Smooth muscle cell (in vitro differentiated cells): Measurements from ENCODE around the gene HSD17B12. TPM values are rescaled to one million over a fixed set of nuclear protein-coding genes. Genes with fewer than 3 reads are reported as not detected.

Source experiments
- DNase-seq: peaks from one replicate; lab custom pipeline; 2025; ENCODE audit not compliant: unreplicated experiment; lab: John Stamatoyannopoulos, UW
- H2AFZ ChIP-seq: fragments of 200-600 bp; sonication (generic); 2 replicates; pipeline ENCODE4 v1.6.0; 2016; ENCODE audit warnings: antibody characterized with exemption, low read depth, mild to moderate bottlenecking
- H3F3A ChIP-seq: fragments of 200-600 bp; sonication (generic); 2 replicates; pipeline ENCODE4 v1.6.0; 2017; ENCODE audit warnings: antibody characterized with exemption, low read depth
- H3K27ac ChIP-seq: fragments of 200-600 bp; sonication (generic); 2 replicates; pipeline ENCODE4 v1.5.1; 2016; ENCODE audit warnings: low read depth, mild to moderate bottlenecking
- H3K27me3 ChIP-seq: fragments of 200-600 bp; sonication (generic); 2 replicates; pipeline ENCODE4 v1.6.1; 2016; ENCODE audit warnings: low read depth, mild to moderate bottlenecking
- H3K36me3 ChIP-seq: fragments of 200-600 bp; sonication (generic); 2 replicates; pipeline ENCODE4 v1.5.1; 2016; ENCODE audit warnings: low read depth
- H3K4me1 ChIP-seq: fragments of 200-600 bp; sonication (generic); 2 replicates; pipeline ENCODE4 v1.5.1; 2016; ENCODE audit warnings: low read depth
- H3K4me2 ChIP-seq: fragments of 200-600 bp; sonication (generic); 2 replicates; pipeline ENCODE4 v1.6.0; 2016; ENCODE audit warnings: mild to moderate bottlenecking
- H3K4me3 ChIP-seq: fragments of 200-600 bp; sonication (generic); 2 replicates; pipeline ENCODE4 v1.5.1; 2016; ENCODE audit warnings: mild to moderate bottlenecking
- H3K79me2 ChIP-seq: fragments of 200-600 bp; sonication (generic); 2 replicates; pipeline ENCODE4 v1.6.0; 2016; ENCODE audit warnings: low read depth, mild to moderate bottlenecking
- H3K9ac ChIP-seq: fragments of 200-600 bp; sonication (generic); 2 replicates; pipeline ENCODE4 v1.6.0; 2016; ENCODE audit warnings: low read depth
- H3K9me3 ChIP-seq: fragments of 200-600 bp; sonication (generic); replicated peaks from 2 replicates; pipeline ENCODE4 v1.5.1; 2016; ENCODE audit warnings: low read depth
- H4K20me1 ChIP-seq: fragments of 200-600 bp; sonication (generic); 2 replicates; pipeline ENCODE4 v1.6.0; 2016; ENCODE audit warnings: low read depth
- WGBS: methylation state at CpG from one replicate; pipeline ENCODE4 v1.1.7; 2016; ENCODE audit warnings: low lambda C conversion rate; 5-methylcytosine and 5-hydroxymethylcytosine counted together
- polyA plus RNA-seq: library from polyadenylated mRNA; unstranded; fragments of >200 nt; fragmentation: Nextera tagmentation; extraction: Ambion mirVana; gene quantifications from 2 replicates; pipeline ENCODE4 v1.2.1, GENCODE V29; 2016
- total RNA-seq: library from RNA; depleted of rRNA; stranded (reverse); fragments of >200 nt; gene quantifications from 2 replicates; pipeline ENCODE4 v1.2.3, GENCODE V29; 2014
- TF ChIP-seq, protein P1 (sequence below): fragments of 200-600 bp; sonication (generic); IDR thresholded peaks from 2 replicates; pipeline ENCODE4 v1.5.1; 2017; ENCODE audit warnings: borderline replicate concordance, mild to moderate bottlenecking, antibody characterized with exemption; ENCODE audit not compliant: insufficient read depth, poor library complexity, severe bottlenecking

Gene HSD17B12
- total and polyA plus RNA-seq, 2 experiments from 2014 or later, result 74.8 to 111 TPM

GRCh38 chr11:43718373-43718772 is 37.8 kb downstream of the HSD17B12 start:
- H3K4me2 ChIP-seq, result no peak overlapping the region
- no peaks in the 10 kb centered on the region for H3K4me1 ChIP-seq
- H3K36me3 ChIP-seq, result no peaks in the 10 kb centered on the region
- no peak overlapping the region for H3K4me3 ChIP-seq
- peaks cover 34% of the 10 kb centered on the region for H4K20me1 ChIP-seq
- DNase-seq, result no peak
- H2AFZ ChIP-seq, result no peak overlapping the region
- H3K27me3 ChIP-seq, result no peaks in the 10 kb centered on the region
- TF ChIP-seq, protein P1, sequence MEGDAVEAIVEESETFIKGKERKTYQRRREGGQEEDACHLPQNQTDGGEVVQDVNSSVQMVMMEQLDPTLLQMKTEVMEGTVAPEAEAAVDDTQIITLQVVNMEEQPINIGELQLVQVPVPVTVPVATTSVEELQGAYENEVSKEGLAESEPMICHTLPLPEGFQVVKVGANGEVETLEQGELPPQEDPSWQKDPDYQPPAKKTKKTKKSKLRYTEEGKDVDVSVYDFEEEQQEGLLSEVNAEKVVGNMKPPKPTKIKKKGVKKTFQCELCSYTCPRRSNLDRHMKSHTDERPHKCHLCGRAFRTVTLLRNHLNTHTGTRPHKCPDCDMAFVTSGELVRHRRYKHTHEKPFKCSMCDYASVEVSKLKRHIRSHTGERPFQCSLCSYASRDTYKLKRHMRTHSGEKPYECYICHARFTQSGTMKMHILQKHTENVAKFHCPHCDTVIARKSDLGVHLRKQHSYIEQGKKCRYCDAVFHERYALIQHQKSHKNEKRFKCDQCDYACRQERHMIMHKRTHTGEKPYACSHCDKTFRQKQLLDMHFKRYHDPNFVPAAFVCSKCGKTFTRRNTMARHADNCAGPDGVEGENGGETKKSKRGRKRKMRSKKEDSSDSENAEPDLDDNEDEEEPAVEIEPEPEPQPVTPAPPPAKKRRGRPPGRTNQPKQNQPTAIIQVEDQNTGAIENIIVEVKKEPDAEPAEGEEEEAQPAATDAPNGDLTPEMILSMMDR, result no peak
- H3K9me3 ChIP-seq, result no peaks in the 10 kb centered on the region
- H3K27ac ChIP-seq, result no peak overlapping the region
- 100% methylated on average over 1 of the region's 1 CpG for WGBS
- no peaks in the 10 kb centered on the region for H3F3A ChIP-seq
- no peak overlapping the region for H3K9ac ChIP-seq
- peaks cover 60% of the 10 kb centered on the region for H3K79me2 ChIP-seq

DNA sequence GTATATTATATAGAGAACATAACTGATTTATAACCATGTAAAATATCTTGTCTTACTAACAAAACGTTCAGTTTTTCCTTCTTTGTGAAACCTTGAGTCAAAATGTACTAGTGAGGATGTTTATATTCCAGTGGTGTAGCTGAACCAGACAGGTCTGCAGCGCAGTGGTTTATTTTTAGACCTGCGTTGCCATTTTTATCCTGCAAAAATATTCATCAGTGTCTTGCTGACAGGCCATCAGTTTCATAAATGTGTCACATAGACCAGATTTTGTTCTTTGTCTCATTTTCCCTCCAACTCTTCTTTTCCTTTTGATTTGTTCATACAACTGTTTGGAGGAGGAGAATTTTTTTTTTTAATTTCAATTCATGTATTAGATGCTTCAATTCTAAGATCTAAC is 43.1 kb downstream of the HSD17B12 start:
- DNase-seq, result no peak
- Histone ChIP-seq H3F3A (no peaks in the 10 kb centered on the region), H3K27me3 (no peaks in the 10 kb centered on the region), H3K4me1 (no peaks in the 10 kb centered on the region), H3K27ac (no peak overlapping the region), H4K20me1 (peaks cover 54% of the 10 kb centered on the region), H3K79me2 (peaks cover 93% of the 10 kb centered on the region), H3K4me2 (no peak overlapping the region), H3K9me3 (no peaks in the 10 kb centered on the region), H3K4me3 (no peak overlapping the region), H3K9ac (no peak overlapping the region), H3K36me3 (no peaks in the 10 kb centered on the region), H2AFZ (no peak overlapping the region)
- WGBS, result 87% methylated on average over 3 of the region's 3 CpGs
- TF ChIP-seq, protein P1, result no peak

DNA sequence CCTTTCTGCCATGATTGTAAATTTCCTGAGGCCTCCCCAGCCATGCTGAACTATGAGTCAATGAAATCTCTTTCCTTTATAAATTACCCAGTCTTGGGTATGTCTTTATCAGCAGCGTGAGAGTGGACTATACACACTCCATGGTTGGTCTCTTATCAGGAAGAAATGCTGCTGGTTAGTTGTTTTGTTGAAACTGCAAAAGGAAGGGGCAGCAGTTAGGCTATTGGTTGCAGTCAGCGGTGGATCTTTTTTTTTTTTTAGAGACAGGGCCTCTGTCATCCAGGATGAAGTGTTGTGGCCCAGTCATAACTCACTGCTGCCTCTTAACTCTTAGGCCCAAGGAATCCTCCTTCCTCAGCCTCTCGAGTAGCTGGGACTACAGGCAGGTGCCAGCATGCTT is 51.7 kb downstream of the HSD17B12 start:
- H3K4me2 ChIP-seq, result no peak overlapping the region
- H3K4me1 ChIP-seq, result peaks cover 19% of the 10 kb centered on the region
- no peak overlapping the region for H2AFZ ChIP-seq
- 57% methylated on average over 3 of the region's 3 CpGs for WGBS
- no peaks in the 10 kb centered on the region for H3K36me3 ChIP-seq
- no peak for DNase-seq
- H3K4me3 ChIP-seq, result no peak overlapping the region
- peaks cover 3% of the 10 kb centered on the region for H3F3A ChIP-seq
- no peak overlapping the region for H3K27ac ChIP-seq
- peaks cover 62% of the 10 kb centered on the region for H4K20me1 ChIP-seq
- H3K27me3 ChIP-seq, result no peaks in the 10 kb centered on the region
- H3K79me2 ChIP-seq, result peaks cover 81% of the 10 kb centered on the region
- H3K9ac ChIP-seq, result no peak overlapping the region
- TF ChIP-seq, protein P1, result no peak
- H3K9me3 ChIP-seq, result no peaks in the 10 kb centered on the region

GRCh38 chr11:43734256-43734655 is 53.7 kb downstream of the HSD17B12 start:
- H3K27ac ChIP-seq, result no peak overlapping the region
- TF ChIP-seq, protein P1, result no peak
- no peaks in the 10 kb centered on the region for H3K9me3 ChIP-seq
- H3F3A ChIP-seq, result peaks cover 6% of the 10 kb centered on the region
- no peaks in the 10 kb centered on the region for H3K36me3 ChIP-seq
- no peaks in the 10 kb centered on the region for H3K27me3 ChIP-seq
- H3K4me2 ChIP-seq, result no peak overlapping the region
- 98% methylated on average over 12 of the region's 12 CpGs for WGBS
- H3K79me2 ChIP-seq, result peaks cover 64% of the 10 kb centered on the region
- no peak overlapping the region for H3K9ac ChIP-seq
- H2AFZ ChIP-seq, result no peak overlapping the region
- H4K20me1 ChIP-seq, result peaks cover 56% of the 10 kb centered on the region
- H3K4me3 ChIP-seq, result no peak overlapping the region
- DNase-seq, result no peak
- peaks cover 30% of the 10 kb centered on the region for H3K4me1 ChIP-seq
